ENCODE data around the gene DNAL4. TPM values are rescaled to one million over a fixed set of nuclear protein-coding genes. Genes with fewer than 3 reads are reported as not detected.
A peak's percentile ranks its signal among the peaks of the same experiment; 100 is the strongest.

The DNAL4 gene
- total RNA-seq, 2 experiments from 2014 or later, result 1.9 to 2.7 TPM

DNA sequence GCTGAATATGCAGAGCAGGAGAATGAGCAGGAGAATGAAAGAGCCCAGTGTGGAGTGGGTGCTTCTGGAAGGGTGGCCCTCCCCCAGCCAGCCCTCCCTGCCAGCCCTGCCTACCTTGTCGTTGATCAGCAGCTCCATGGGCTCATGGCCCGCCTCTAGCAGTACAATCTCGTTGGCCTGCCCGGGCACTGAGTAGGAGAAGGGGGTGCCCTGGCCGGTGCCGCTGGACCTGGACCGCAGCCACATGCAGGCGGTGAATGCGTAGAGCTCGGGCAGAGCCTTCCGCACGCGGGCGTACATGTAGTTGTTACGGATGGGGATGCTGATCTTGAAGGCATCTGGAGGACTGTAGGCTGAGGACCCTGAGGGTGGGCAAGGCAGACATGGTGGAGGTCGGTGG lies 32.4 kb upstream of the DNAL4 start:
- Mint-ChIP-seq H3K9me3 (no peaks in the 10 kb centered on the region), H3K27ac (no peak overlapping the region), H3K4me3 (no peak overlapping the region), H3K27me3 (no peaks in the 10 kb centered on the region), H3K4me1 (ENCODE audit: low read depth) (no peaks in the 10 kb centered on the region), H3K36me3 (ENCODE audit: low read depth) (no peaks in the 10 kb centered on the region)
- TF ChIP-seq, protein P1, sequence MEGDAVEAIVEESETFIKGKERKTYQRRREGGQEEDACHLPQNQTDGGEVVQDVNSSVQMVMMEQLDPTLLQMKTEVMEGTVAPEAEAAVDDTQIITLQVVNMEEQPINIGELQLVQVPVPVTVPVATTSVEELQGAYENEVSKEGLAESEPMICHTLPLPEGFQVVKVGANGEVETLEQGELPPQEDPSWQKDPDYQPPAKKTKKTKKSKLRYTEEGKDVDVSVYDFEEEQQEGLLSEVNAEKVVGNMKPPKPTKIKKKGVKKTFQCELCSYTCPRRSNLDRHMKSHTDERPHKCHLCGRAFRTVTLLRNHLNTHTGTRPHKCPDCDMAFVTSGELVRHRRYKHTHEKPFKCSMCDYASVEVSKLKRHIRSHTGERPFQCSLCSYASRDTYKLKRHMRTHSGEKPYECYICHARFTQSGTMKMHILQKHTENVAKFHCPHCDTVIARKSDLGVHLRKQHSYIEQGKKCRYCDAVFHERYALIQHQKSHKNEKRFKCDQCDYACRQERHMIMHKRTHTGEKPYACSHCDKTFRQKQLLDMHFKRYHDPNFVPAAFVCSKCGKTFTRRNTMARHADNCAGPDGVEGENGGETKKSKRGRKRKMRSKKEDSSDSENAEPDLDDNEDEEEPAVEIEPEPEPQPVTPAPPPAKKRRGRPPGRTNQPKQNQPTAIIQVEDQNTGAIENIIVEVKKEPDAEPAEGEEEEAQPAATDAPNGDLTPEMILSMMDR (IDR thresholded peaks at IDR 0.05), result no peak
- intact Hi-C loops (cut with DNase I, micrococcal nuclease), result no loop called here
- Histone ChIP-seq H3K4me1 (ENCODE audit: insufficient read depth, low read length) (no peaks in the 10 kb centered on the region), H3K9me3 (ENCODE audit: control insufficient read depth in 1 of 2, insufficient read depth in 1 of 2, low read length in 2 of 2) (peaks cover 0 to 14% of the 10 kb centered on the region in 2 experiments), H3K27ac (ENCODE audit: low read depth in 1 of 2, low read length in 2 of 2) (no peak overlapping the region), H3K4me3 (ENCODE audit: low read length) (no peak overlapping the region), H3K36me3 (ENCODE audit: insufficient read depth, low read length) (no peaks in the 10 kb centered on the region), H3K27me3 (ENCODE audit: control insufficient read depth in 1 of 2, insufficient read depth in 2 of 2, low read length in 2 of 2) (no peaks in the 10 kb centered on the region)
- POLR2A ChIA-PET, result no interaction called here
- DNase-seq (no peak), ATAC-seq (ENCODE audit: poor library complexity) (no peak)
- CTCF ChIA-PET, result interaction anchor here (1.0 kb wide), 1 partner anchor 485 kb away, joined by 3 read pairs; no protein-coding TSS in a partner anchor

- H3K4me3 ChIP-seq (ENCODE audit: low read length), result no peak overlapping the region
- CTCF ChIA-PET, result interaction anchor here (1.0 kb wide), 1 partner anchor 56 kb away, joined by 3 read pairs; no protein-coding TSS in a partner anchor
- Mint-ChIP-seq H3K36me3 (ENCODE audit: low read depth) (no peaks in the 10 kb centered on the region), H3K27ac (no peak overlapping the region), H3K4me1 (ENCODE audit: low read depth) (no peaks in the 10 kb centered on the region), H3K27me3 (no peaks in the 10 kb centered on the region), H3K4me3 (no peak overlapping the region), H3K9me3 (no peaks in the 10 kb centered on the region)
- no peaks in the 10 kb centered on the region for H3K4me1 ChIP-seq (ENCODE audit: insufficient read depth, low read length)
- ATAC-seq (ENCODE audit: poor library complexity) (peak; percentile 72), DNase-seq (peak in 10 of 14 experiments; percentile 10 to 72 (median 27))
- TF ChIP-seq, protein P1 (IDR thresholded peaks at IDR 0.05), result no peak
- H3K27me3 ChIP-seq (ENCODE audit: control insufficient read depth in 1 of 2, insufficient read depth in 2 of 2, low read length in 2 of 2), result no peaks in the 10 kb centered on the region
- H3K27ac ChIP-seq (ENCODE audit: low read depth in 1 of 2, low read length in 2 of 2), result no peak overlapping the region
- no peaks in the 10 kb centered on the region for H3K36me3 ChIP-seq (ENCODE audit: insufficient read depth, low read length)
- POLR2A ChIA-PET, result no interaction called here
- peaks cover 0 to 14% of the 10 kb centered on the region in 2 experiments for H3K9me3 ChIP-seq (ENCODE audit: control insufficient read depth in 1 of 2, insufficient read depth in 1 of 2, low read length in 2 of 2)
- intact Hi-C loops (cut with DNase I, micrococcal nuclease), result no loop called here
Measured at GRCh38 chr22:38824585-38824984, 30.6 kb upstream of the DNAL4 start.

DNA sequence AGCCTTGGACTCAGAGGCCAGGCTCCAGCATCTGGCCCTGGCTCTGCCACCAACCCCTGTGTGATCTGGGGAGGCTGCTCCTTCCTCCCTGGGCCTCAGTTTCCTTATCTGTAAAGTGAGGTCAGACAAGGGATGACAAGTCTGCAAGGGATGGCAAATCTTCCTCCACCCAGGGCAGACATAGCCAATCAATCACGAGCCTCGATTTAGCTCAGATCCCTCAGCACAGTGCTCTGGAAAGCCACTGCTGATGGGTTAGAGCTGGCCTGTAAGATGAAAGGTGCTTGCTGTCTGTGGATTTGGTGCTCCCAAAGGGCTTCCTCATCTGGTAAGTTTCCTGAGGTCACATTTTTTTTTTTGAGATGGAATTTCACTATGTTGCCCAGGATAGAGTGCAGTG lies 29.7 kb upstream of the DNAL4 start:
- Histone ChIP-seq H3K4me3 (ENCODE audit: low read length) (no peak overlapping the region), H3K27me3 (ENCODE audit: control insufficient read depth in 1 of 2, insufficient read depth in 2 of 2, low read length in 2 of 2) (no peaks in the 10 kb centered on the region), H3K4me1 (ENCODE audit: insufficient read depth, low read length) (no peaks in the 10 kb centered on the region), H3K27ac (ENCODE audit: low read depth in 1 of 2, low read length in 2 of 2) (no peak overlapping the region), H3K9me3 (ENCODE audit: control insufficient read depth in 1 of 2, insufficient read depth in 1 of 2, low read length in 2 of 2) (peaks cover 0 to 11% of the 10 kb centered on the region in 2 experiments), H3K36me3 (ENCODE audit: insufficient read depth, low read length) (no peaks in the 10 kb centered on the region)
- Mint-ChIP-seq H3K4me1 (ENCODE audit: low read depth) (no peaks in the 10 kb centered on the region), H3K36me3 (ENCODE audit: low read depth) (no peaks in the 10 kb centered on the region), H3K4me3 (no peak overlapping the region), H3K9me3 (no peaks in the 10 kb centered on the region), H3K27me3 (no peaks in the 10 kb centered on the region), H3K27ac (no peak overlapping the region)
- CTCF ChIA-PET, result interaction anchor here (0.7 to 1.0 kb wide), 2 partner anchors 47 to 55 kb away, joined by 3 read pairs; no protein-coding TSS in a partner anchor
- TF ChIP-seq, protein P1 (IDR thresholded peaks at IDR 0.05), result no peak
- POLR2A ChIA-PET, result no interaction called here
- ATAC-seq (ENCODE audit: poor library complexity) (no peak), DNase-seq (no peak)
- intact Hi-C loops (cut with DNase I, micrococcal nuclease), result no loop called here
